DND-41 (cell line): Measurements from ENCODE around the gene TMEM151B.

Experiments
- ATAC-seq: fragments of 200-7000 bp; cut with Tn5 transposase; 3 replicates; pipeline ENCODE4 v1.9.1; 2021; ENCODE audit warnings: low read depth; ENCODE audit not compliant: insufficient read depth
- DNase-seq: peaks from one replicate; pipeline ENCODE4 v3.0.0-alpha.2; 2020
- H2AFZ ChIP-seq: 2 replicates; pipeline ENCODE4 v1.6.0; 2012; ENCODE audit warnings: low read depth, low read length
- H3K27ac ChIP-seq: 2 replicates; pipeline ENCODE4 v1.5.1; 2012; ENCODE audit warnings: low read length, inconsistent platforms
- H3K27me3 ChIP-seq: fragments of 200-600 bp; sonication (generic); 2 replicates; pipeline ENCODE4 v1.6.0; 2012; ENCODE audit warnings: low read length, mild to moderate bottlenecking, inconsistent platforms; ENCODE audit not compliant: insufficient read depth, poor library complexity
- H3K36me3 ChIP-seq: 2 replicates; pipeline ENCODE4 v1.5.1; 2012; ENCODE audit warnings: low read length, inconsistent platforms; ENCODE audit not compliant: insufficient read depth
- H3K4me1 ChIP-seq: 2 replicates; pipeline ENCODE4 v1.5.1; 2012; ENCODE audit warnings: mild to moderate bottlenecking, low read length; ENCODE audit not compliant: insufficient read depth
- H3K4me2 ChIP-seq: 2 replicates; pipeline ENCODE4 v1.6.0; 2012; ENCODE audit warnings: mild to moderate bottlenecking, moderate library complexity, low read length, inconsistent platforms; ENCODE audit not compliant: insufficient read depth
- H3K4me3 ChIP-seq, 2 experiments: fragments of 200-600 bp in 1 of 2; shearing (Covaris generic) in 1 of 2; 2 replicates each; pipeline ENCODE4 v1.5.1; 2012 to 2016; ENCODE audit warnings: inconsistent platforms in 2 of 2, low read length in 2 of 2, mild to moderate bottlenecking in 2 of 2, low read depth in 1 of 2, moderate library complexity in 1 of 2
- H3K79me2 ChIP-seq: 2 replicates; pipeline ENCODE4 v1.6.0; 2012; ENCODE audit warnings: low read length, inconsistent platforms; ENCODE audit not compliant: insufficient read depth
- H3K9ac ChIP-seq: 2 replicates; pipeline ENCODE4 v1.6.0; 2012; ENCODE audit warnings: low read depth, mild to moderate bottlenecking, inconsistent platforms, low read length, moderate library complexity
- H3K9me3 ChIP-seq: 2 replicates; pipeline ENCODE4 v1.5.1; 2012; ENCODE audit warnings: low read length, moderate library complexity, mild to moderate bottlenecking, inconsistent platforms; ENCODE audit not compliant: insufficient read depth, severe bottlenecking
- H4K20me1 ChIP-seq: 2 replicates; pipeline ENCODE4 v1.6.0; 2012; ENCODE audit warnings: low read length; ENCODE audit not compliant: insufficient read depth
- CTCF ChIP-seq: IDR thresholded peaks from 2 replicates; pipeline ENCODE4 v1.5.1; 2012; ENCODE audit warnings: borderline replicate concordance, low read length, moderate library complexity, mild to moderate bottlenecking; ENCODE audit not compliant: poor library complexity, severe bottlenecking; ENCODE audit errors: extremely low read depth
- EZH2 ChIP-seq: IDR thresholded peaks from 3 replicates; pipeline ENCODE4 v1.6.1; 2012; ENCODE audit warnings: borderline replicate concordance, low read depth, mild to moderate bottlenecking, moderate library complexity, low read length, inconsistent platforms; ENCODE audit not compliant: severe bottlenecking

TMEM151B gene

DNA sequence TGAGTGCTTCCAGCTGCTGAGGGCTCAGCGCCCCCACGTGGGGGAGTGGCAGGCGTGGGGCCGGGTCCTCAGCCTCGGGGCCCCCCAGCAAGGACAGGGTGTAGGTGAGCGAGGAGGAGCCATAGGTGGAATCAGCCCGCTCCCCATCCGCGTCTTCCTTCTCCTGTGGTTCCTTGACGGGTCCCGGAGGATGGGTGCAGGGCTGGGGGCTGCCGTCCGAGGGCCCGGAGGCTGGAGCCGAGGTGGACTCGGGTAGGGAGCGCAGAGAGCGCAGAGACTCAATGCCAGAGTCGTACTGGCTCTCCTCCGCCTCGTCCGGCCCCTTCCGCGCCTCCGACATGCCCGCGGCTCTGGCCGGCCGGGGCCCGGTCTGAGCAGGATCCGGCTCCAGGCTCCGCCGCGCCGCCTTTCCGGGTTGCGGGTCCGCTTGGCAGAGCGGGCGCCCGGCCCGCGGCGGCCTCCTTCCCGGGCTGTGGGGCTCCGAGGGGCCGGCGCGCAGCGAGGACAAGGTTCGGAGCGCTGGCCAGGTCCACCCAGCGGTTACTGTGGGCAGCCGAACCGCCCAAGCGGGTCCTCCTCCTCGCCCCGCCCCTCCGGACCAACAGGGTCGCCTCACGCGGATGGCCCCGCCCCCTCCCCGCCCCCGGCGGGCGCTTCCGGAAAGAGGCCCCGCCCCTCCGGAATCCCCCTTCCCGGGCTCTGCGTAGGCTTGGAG, 5.1 kb upstream of the TMEM151B start, which contains the start of gene NFKBIE:
Gene NFKBIE, minus strand, starts transcription at position 545 of the 715 bp plus-strand sequence. Its CDS starts 205 bp downstream, at position 340.
- Histone ChIP-seq H3K4me1 (peaks cover 33% of the 10 kb centered on the region), H3K79me2 (peaks cover 23% of the 10 kb centered on the region), H3K27me3 (no peaks in the 10 kb centered on the region), H3K9me3 (no peaks in the 10 kb centered on the region), H3K27ac (peak within 1 kb of the TSS; percentile 26), H3K9ac (peak within 1 kb of the TSS; percentile 64), H3K36me3 (peaks cover 23% of the 10 kb centered on the region), H3K4me3 (peak within 1 kb of the TSS; percentile 65 to 79), H3K4me2 (peak within 1 kb of the TSS; percentile 78), H4K20me1 (peaks cover 25% of the 10 kb centered on the region), H2AFZ (peak within 1 kb of the TSS; percentile 82)
- ATAC-seq (peak; percentile 80), DNase-seq (peak; percentile 89)
- peak; percentile 76 for TF ChIP-seq CTCF
- no peak for TF ChIP-seq EZH2

GRCh38 chr6:44265722-44266233, 4.5 kb upstream of the TMEM151B start:
- Histone ChIP-seq H3K79me2 (peaks cover 23% of the 10 kb centered on the region), H3K27ac (no peak overlapping the region), H3K9me3 (no peaks in the 10 kb centered on the region), H2AFZ (peak overlapping the region; percentile 55; the same call in 1 of the 2 replicates), H3K4me1 (peaks cover 33% of the 10 kb centered on the region), H3K4me2 (peak overlapping the region; percentile 78), H3K27me3 (no peaks in the 10 kb centered on the region), H4K20me1 (peaks cover 25% of the 10 kb centered on the region), H3K9ac (peak overlapping the region; percentile 64), H3K4me3 (peak overlapping the region; percentile 65 to 79; a peak in 3 of 4 replicates), H3K36me3 (peaks cover 20% of the 10 kb centered on the region)
- DNase-seq (no peak), ATAC-seq (no peak)
- TF ChIP-seq EZH2 (no peak), CTCF (no peak)

DNA sequence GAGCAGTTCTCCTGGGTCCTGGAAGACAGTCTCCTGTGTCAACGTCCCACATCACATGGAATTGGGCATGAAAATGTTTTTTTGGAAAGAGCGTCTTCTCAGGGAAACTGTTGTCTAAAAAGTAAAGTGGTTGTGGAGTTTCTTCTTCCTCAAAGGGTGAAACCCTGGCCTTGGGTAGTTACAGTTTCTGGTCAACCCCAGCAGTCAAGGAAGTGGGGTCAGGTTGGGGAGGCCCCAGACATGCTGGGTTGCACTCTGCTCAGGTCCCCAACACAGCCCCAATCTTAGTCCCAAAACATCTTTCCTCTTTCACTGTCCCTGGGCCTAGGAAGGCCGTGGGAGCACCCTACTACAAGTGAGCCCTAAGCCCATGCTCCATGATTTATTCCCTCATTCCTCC, 3.9 kb upstream of the TMEM151B start:
- Histone ChIP-seq H3K79me2 (peaks cover 23% of the 10 kb centered on the region), H3K9ac (no peak overlapping the region), H3K36me3 (peaks cover 17% of the 10 kb centered on the region), H3K4me1 (peaks cover 33% of the 10 kb centered on the region), H4K20me1 (peaks cover 25% of the 10 kb centered on the region), H2AFZ (no peak overlapping the region), H3K4me2 (no peak overlapping the region), H3K9me3 (no peaks in the 10 kb centered on the region), H3K27ac (no peak overlapping the region), H3K4me3 (no peak overlapping the region), H3K27me3 (no peaks in the 10 kb centered on the region)
- no peak for ATAC-seq
- TF ChIP-seq CTCF (no peak), EZH2 (no peak)
- DNase-seq, result no peak
